AG09309 (cell line): ENCODE results near the gene SPN.

Source experiments
- DNase-seq: peaks from one replicate; pipeline ENCODE4 v3.0.0-alpha.2; 2010; ENCODE audit warnings: low read depth
- H3K4me3 ChIP-seq: 2 replicates; pipeline ENCODE4 v1.5.1; 2011; ENCODE audit warnings: mild to moderate bottlenecking, low read depth, low read length, moderate library complexity; ENCODE audit not compliant: control insufficient read depth
- TF ChIP-seq, protein P1 (sequence below): IDR thresholded peaks from 2 replicates; pipeline ENCODE4 v1.5.1; 2011; ENCODE audit warnings: mild to moderate bottlenecking, low read depth, low read length, inconsistent platforms; ENCODE audit not compliant: insufficient read depth, control insufficient read depth; ENCODE audit errors: missing control alignments

The SPN gene

DNA sequence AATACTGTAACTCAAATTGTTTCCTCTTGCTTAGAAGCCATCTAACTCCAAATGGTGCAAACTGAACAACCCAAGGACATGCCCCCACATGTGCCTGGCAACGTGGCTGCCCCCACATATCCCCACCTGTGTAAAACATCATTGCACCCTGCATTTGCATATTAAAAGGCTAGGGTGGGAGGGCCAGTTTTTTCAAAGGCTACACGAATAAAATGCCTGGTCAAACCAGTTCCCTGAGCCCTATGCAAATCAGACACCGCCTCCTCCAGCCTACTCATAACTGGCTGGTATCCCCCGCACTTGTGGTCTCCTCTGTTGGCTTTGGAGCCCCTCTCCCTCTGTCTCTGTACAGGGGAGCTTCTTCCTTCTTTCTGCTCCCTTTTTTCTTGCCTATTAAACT lies 56.0 kb downstream of the SPN start:
- DNase-seq = no peak
- TF ChIP-seq, protein P1, sequence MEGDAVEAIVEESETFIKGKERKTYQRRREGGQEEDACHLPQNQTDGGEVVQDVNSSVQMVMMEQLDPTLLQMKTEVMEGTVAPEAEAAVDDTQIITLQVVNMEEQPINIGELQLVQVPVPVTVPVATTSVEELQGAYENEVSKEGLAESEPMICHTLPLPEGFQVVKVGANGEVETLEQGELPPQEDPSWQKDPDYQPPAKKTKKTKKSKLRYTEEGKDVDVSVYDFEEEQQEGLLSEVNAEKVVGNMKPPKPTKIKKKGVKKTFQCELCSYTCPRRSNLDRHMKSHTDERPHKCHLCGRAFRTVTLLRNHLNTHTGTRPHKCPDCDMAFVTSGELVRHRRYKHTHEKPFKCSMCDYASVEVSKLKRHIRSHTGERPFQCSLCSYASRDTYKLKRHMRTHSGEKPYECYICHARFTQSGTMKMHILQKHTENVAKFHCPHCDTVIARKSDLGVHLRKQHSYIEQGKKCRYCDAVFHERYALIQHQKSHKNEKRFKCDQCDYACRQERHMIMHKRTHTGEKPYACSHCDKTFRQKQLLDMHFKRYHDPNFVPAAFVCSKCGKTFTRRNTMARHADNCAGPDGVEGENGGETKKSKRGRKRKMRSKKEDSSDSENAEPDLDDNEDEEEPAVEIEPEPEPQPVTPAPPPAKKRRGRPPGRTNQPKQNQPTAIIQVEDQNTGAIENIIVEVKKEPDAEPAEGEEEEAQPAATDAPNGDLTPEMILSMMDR = no peak

More for the DNA sequence above, 56.0 kb downstream of the SPN start:
- no peak overlapping the region for H3K4me3 ChIP-seq
